ENCODE measurements around the gene PWP2. TPM values are rescaled to one million over a fixed set of nuclear protein-coding genes. Genes with fewer than 3 reads are reported as not detected.
A peak's percentile ranks its signal among the peaks of the same experiment; 100 is the strongest.
"Not testable (repeated sequence)": the region's sequence is repeated elsewhere in the genome, so short reads cannot be mapped to it uniquely, and the experiment has no call there.

PWP2 gene
- polyA plus RNA-seq, 2 of the 4 experiments (the other 2 are of a cell fraction): 5.8 to 9.8 TPM

GRCh38 chr21:44113702-44114371, 6.6 kb downstream of the PWP2 start:
- WGBS (ENCODE audit: missing lambda C conversion rate): no CpG with 5 or more reads among the region's 33 CpGs

GRCh38 chr21:44122131-44122530, 14.9 kb downstream of the PWP2 start:
- WGBS (ENCODE audit: missing lambda C conversion rate): no CpG with 5 or more reads among the region's 10 CpGs
- POLR2A ChIA-PET; H3K4me2 ChIP-seq; CTCF ChIA-PET; H3K27ac ChIP-seq; DNase-seq (ENCODE audit: low read depth in 1 of 2, low spot score in 1 of 2); H3K4me1 ChIP-seq; ATAC-seq; FAIRE-seq; H3K4me3 ChIP-seq; H3K9me3 ChIP-seq: not testable (repeated sequence)

More at GRCh38 chr21:44113702-44114371, 6.6 kb downstream of the PWP2 start:
- DNase-seq (ENCODE audit: low read depth in 1 of 2, low spot score in 1 of 2); H3K4me3 ChIP-seq; FAIRE-seq; H3K4me2 ChIP-seq; H3K9me3 ChIP-seq; CTCF ChIA-PET; H3K4me1 ChIP-seq; POLR2A ChIA-PET; H3K27ac ChIP-seq: not testable (repeated sequence)
- ATAC-seq: peak in 1 of 2 experiments; percentile 47; a peak in 1 of 6 replicates

- H3K9me3 ChIP-seq; DNase-seq (ENCODE audit: low read depth in 1 of 2, low spot score in 1 of 2); H3K4me1 ChIP-seq; H3K27ac ChIP-seq; H3K4me3 ChIP-seq; FAIRE-seq; CTCF ChIA-PET; H3K4me2 ChIP-seq; ATAC-seq; POLR2A ChIA-PET: not testable (repeated sequence)
- WGBS (ENCODE audit: missing lambda C conversion rate): no CpG with 5 or more reads among the region's 19 CpGs
Observed at GRCh38 chr21:44127827-44128226, 20.6 kb downstream of the PWP2 start.

- POLR2A ChIA-PET; H3K4me1 ChIP-seq; FAIRE-seq; H3K9me3 ChIP-seq; H3K4me2 ChIP-seq; H3K27ac ChIP-seq; CTCF ChIA-PET; DNase-seq (ENCODE audit: low read depth in 1 of 2, low spot score in 1 of 2); H3K4me3 ChIP-seq: not testable (repeated sequence)
- no CpG with 5 or more reads among the region's 35 CpGs for WGBS (ENCODE audit: missing lambda C conversion rate)
- peak; percentile 30; a peak in 4 of 6 replicates for ATAC-seq
Observed at GRCh38 chr21:44133715-44134057, 26.5 kb downstream of the PWP2 start.

GRCh38 chr21:44134732-44135131, 27.5 kb downstream of the PWP2 start:
- CTCF ChIA-PET, POLR2A ChIA-PET: not testable (repeated sequence)
- no CpG with 5 or more reads among the region's 8 CpGs for WGBS (ENCODE audit: missing lambda C conversion rate)

GRCh38 chr21:44138039-44138438, 30.8 kb downstream of the PWP2 start:
- H3K9me3 ChIP-seq; H3K4me3 ChIP-seq; H3K27ac ChIP-seq; H3K4me1 ChIP-seq; CTCF ChIA-PET; POLR2A ChIA-PET; H3K4me2 ChIP-seq; FAIRE-seq; DNase-seq (ENCODE audit: low read depth in 1 of 2, low spot score in 1 of 2): not testable (repeated sequence)
- no CpG with 5 or more reads among the region's 15 CpGs for WGBS (ENCODE audit: missing lambda C conversion rate)
- ATAC-seq: peak; percentile 70 to 80; a peak in 5 of 6 replicates

More at GRCh38 chr21:44134732-44135131, 27.5 kb downstream of the PWP2 start:
- ATAC-seq; H3K4me2 ChIP-seq; H3K4me1 ChIP-seq; H3K9me3 ChIP-seq; H3K27ac ChIP-seq; FAIRE-seq; DNase-seq (ENCODE audit: low read depth in 1 of 2, low spot score in 1 of 2); H3K4me3 ChIP-seq: not testable (repeated sequence)

GRCh38 chr21:44139787-44140551, 32.8 kb downstream of the PWP2 start:
- H3K4me3 ChIP-seq; POLR2A ChIA-PET; ATAC-seq; H3K4me1 ChIP-seq; FAIRE-seq; H3K4me2 ChIP-seq; H3K27ac ChIP-seq; DNase-seq (ENCODE audit: low read depth in 1 of 2, low spot score in 1 of 2); CTCF ChIA-PET; H3K9me3 ChIP-seq: not testable (repeated sequence)
- WGBS (ENCODE audit: missing lambda C conversion rate): 100% methylated on average over 1 of the region's 30 CpGs

GRCh38 chr21:44140552-44140932, 33.3 kb downstream of the PWP2 start:
- FAIRE-seq; H3K4me3 ChIP-seq; H3K9me3 ChIP-seq; H3K27ac ChIP-seq; H3K4me1 ChIP-seq; CTCF ChIA-PET; POLR2A ChIA-PET; ATAC-seq; H3K4me2 ChIP-seq; DNase-seq (ENCODE audit: low read depth in 1 of 2, low spot score in 1 of 2): not testable (repeated sequence)
- no CpG with 5 or more reads among the region's 18 CpGs for WGBS (ENCODE audit: missing lambda C conversion rate)

- POLR2A ChIA-PET; H3K27ac ChIP-seq; H3K4me1 ChIP-seq; ATAC-seq; FAIRE-seq; H3K4me3 ChIP-seq; H3K4me2 ChIP-seq; H3K9me3 ChIP-seq; DNase-seq (ENCODE audit: low read depth in 1 of 2, low spot score in 1 of 2); CTCF ChIA-PET: not testable (repeated sequence)
- WGBS (ENCODE audit: missing lambda C conversion rate): no CpG with 5 or more reads among the region's 10 CpGs
Observed at GRCh38 chr21:44142470-44142869, 35.3 kb downstream of the PWP2 start.

- H3K9me3 ChIP-seq; H3K4me2 ChIP-seq; ATAC-seq; H3K27ac ChIP-seq; CTCF ChIA-PET; DNase-seq (ENCODE audit: low read depth in 1 of 2, low spot score in 1 of 2); FAIRE-seq; H3K4me3 ChIP-seq; H3K4me1 ChIP-seq; POLR2A ChIA-PET: not testable (repeated sequence)
- WGBS (ENCODE audit: missing lambda C conversion rate): no CpG with 5 or more reads among the region's 17 CpGs
Observed at GRCh38 chr21:44143380-44143779, 36.2 kb downstream of the PWP2 start.

GRCh38 chr21:44143996-44144395, 36.8 kb downstream of the PWP2 start:
- POLR2A ChIA-PET; ATAC-seq; H3K4me1 ChIP-seq; H3K27ac ChIP-seq; H3K4me2 ChIP-seq; DNase-seq (ENCODE audit: low read depth in 1 of 2, low spot score in 1 of 2); FAIRE-seq; H3K4me3 ChIP-seq; H3K9me3 ChIP-seq; CTCF ChIA-PET: not testable (repeated sequence)
- WGBS (ENCODE audit: missing lambda C conversion rate): no CpG with 5 or more reads among the region's 8 CpGs

Data from A549 (cell line).